H9 (cell line): ENCODE results near the gene CAMTA1. TPM values are rescaled to one million over a fixed set of nuclear protein-coding genes. Genes with fewer than 3 reads are reported as not detected.

Experiments
- DNase-seq: peaks from one replicate; pipeline ENCODE4 v3.0.0-alpha.2; 2017
- H2AFZ ChIP-seq: one replicate; pipeline ENCODE4 v1.6.1; 2013; ENCODE audit warnings: mild to moderate bottlenecking, low read length, control low read depth, moderate library complexity
- H2AK5ac ChIP-seq: 2 replicates; pipeline ENCODE4 v1.6.1; 2013; ENCODE audit warnings: low read length, control low read depth, mixed read lengths; ENCODE audit not compliant: insufficient read length
- H2BK120ac ChIP-seq: one replicate; pipeline ENCODE4 v1.6.1; 2013; ENCODE audit warnings: low read depth, mild to moderate bottlenecking, low read length, control low read depth, inconsistent platforms; ENCODE audit not compliant: poor library complexity, severe bottlenecking
- H2BK12ac ChIP-seq: 2 replicates; pipeline ENCODE4 v1.6.1; 2013; ENCODE audit warnings: low read length, control low read depth, mixed read lengths, low read depth; ENCODE audit not compliant: insufficient read length
- H2BK15ac ChIP-seq: 2 replicates; pipeline ENCODE4 v1.6.1; 2013; ENCODE audit warnings: low read depth, low read length, control low read depth
- H2BK20ac ChIP-seq: one replicate; pipeline ENCODE4 v1.6.1; 2013; ENCODE audit warnings: low read depth, mild to moderate bottlenecking, low read length, control low read depth, inconsistent platforms; ENCODE audit not compliant: poor library complexity, severe bottlenecking
- H2BK5ac ChIP-seq: 2 replicates; pipeline ENCODE4 v1.6.1; 2013; ENCODE audit warnings: low read length, control low read depth, mixed read lengths; ENCODE audit not compliant: insufficient read length
- H3K14ac ChIP-seq: 2 replicates; pipeline ENCODE4 v1.6.1; 2013; ENCODE audit warnings: low read length, control low read depth; ENCODE audit not compliant: insufficient read depth
- H3K18ac ChIP-seq: 2 replicates; pipeline ENCODE4 v1.6.1; 2013; ENCODE audit warnings: low read depth, mild to moderate bottlenecking, mixed read lengths, low read length, control low read depth; ENCODE audit not compliant: insufficient read length
- H3K23ac ChIP-seq: 2 replicates; pipeline ENCODE4 v1.6.1; 2013; ENCODE audit warnings: low read length, control low read depth, mixed read lengths, low read depth; ENCODE audit not compliant: insufficient read length
- H3K23me2 ChIP-seq: 2 replicates; pipeline ENCODE4 v1.6.1; 2013; ENCODE audit warnings: low read depth, mild to moderate bottlenecking, mixed read lengths, low read length, control low read depth; ENCODE audit not compliant: insufficient read length, poor library complexity, severe bottlenecking
- H3K27ac ChIP-seq: 2 replicates; pipeline ENCODE4 v1.5.1; 2013; ENCODE audit warnings: low read length, control low read depth, mixed read lengths, low read depth; ENCODE audit not compliant: insufficient read length
- H3K27me3 ChIP-seq: 2 replicates; pipeline ENCODE4 v1.6.1; 2013; ENCODE audit warnings: low read length, control low read depth, inconsistent platforms; ENCODE audit not compliant: insufficient read depth
- H3K4ac ChIP-seq: 2 replicates; pipeline ENCODE4 v1.6.1; 2013; ENCODE audit warnings: low read depth, mild to moderate bottlenecking, control low read depth, inconsistent platforms, low read length, moderate library complexity
- H3K4me1 ChIP-seq: 2 replicates; pipeline ENCODE4 v1.6.1; 2013; ENCODE audit warnings: low read length, control low read depth, inconsistent platforms; ENCODE audit not compliant: insufficient read depth
- H3K4me2 ChIP-seq: 2 replicates; pipeline ENCODE4 v1.6.1; 2013; ENCODE audit warnings: low read length, control low read depth, mixed read lengths; ENCODE audit not compliant: insufficient read length, insufficient read depth
- H3K56ac ChIP-seq: 2 replicates; pipeline ENCODE4 v1.6.1; 2013; ENCODE audit warnings: low read depth, mild to moderate bottlenecking, mixed read lengths, low read length, control low read depth; ENCODE audit not compliant: insufficient read length
- H3K79me1 ChIP-seq: 2 replicates; pipeline ENCODE4 v1.6.1; 2013; ENCODE audit warnings: low read depth, mild to moderate bottlenecking, moderate library complexity, low read length, control low read depth, inconsistent platforms; ENCODE audit not compliant: insufficient read depth, poor library complexity, severe bottlenecking
- H3K79me2 ChIP-seq: 2 replicates; pipeline ENCODE4 v1.6.1; 2013; ENCODE audit warnings: low read length, control low read depth, inconsistent platforms; ENCODE audit not compliant: insufficient read depth
- H3K9ac ChIP-seq: 2 replicates; pipeline ENCODE4 v1.6.1; 2013; ENCODE audit warnings: low read length, control low read depth, mixed read lengths; ENCODE audit not compliant: insufficient read length; ENCODE audit errors: extremely low read depth
- H3K9me3 ChIP-seq: one replicate; pipeline ENCODE4 v1.6.1; 2013; ENCODE audit warnings: low read depth, low read length, inconsistent platforms; ENCODE audit not compliant: control insufficient read depth
- H3T11ph ChIP-seq: one replicate; pipeline ENCODE4 v1.6.1; 2013; ENCODE audit warnings: mild to moderate bottlenecking, low read length, control low read depth, inconsistent platforms
- H4K20me1 ChIP-seq: one replicate; pipeline ENCODE4 v1.6.1; 2013; ENCODE audit not compliant: control insufficient read depth, insufficient read length, insufficient read depth
- H4K5ac ChIP-seq: 2 replicates; pipeline ENCODE4 v1.6.1; 2013; ENCODE audit warnings: low read depth, mild to moderate bottlenecking, mixed read lengths, low read length, control low read depth; ENCODE audit not compliant: insufficient read length
- H4K8ac ChIP-seq: replicated peaks from 2 replicates; pipeline ENCODE4 v1.6.1; 2013; ENCODE audit warnings: low read length, control low read depth, mixed read lengths, low read depth; ENCODE audit not compliant: insufficient read length
- H4K91ac ChIP-seq: 2 replicates; pipeline ENCODE4 v1.6.1; 2013; ENCODE audit warnings: low read depth, mild to moderate bottlenecking, moderate library complexity, mixed read lengths, low read length, control low read depth; ENCODE audit not compliant: insufficient read length
- H3K27ac Mint-ChIP-seq, 3 experiments: 2 replicates in 2 of 3; 3 replicates in 1 of 3; pipeline ENCODE4 v1.8.0; 2020 to 2021; ENCODE audit warnings: mixed read lengths in 3 of 3, mild to moderate bottlenecking in 1 of 3, moderate library complexity in 1 of 3
- H3K27me3 Mint-ChIP-seq: 2 replicates; pipeline ENCODE4 v1.8.0; 2021; ENCODE audit warnings: low read depth, mild to moderate bottlenecking, moderate library complexity, mixed read lengths
- H3K36me3 Mint-ChIP-seq, 3 experiments: 2 replicates in 2 of 3; 3 replicates in 1 of 3; pipeline ENCODE4 v1.8.0; 2020 to 2021; ENCODE audit warnings: low read depth in 3 of 3, mixed read lengths in 3 of 3; ENCODE audit not compliant: insufficient read depth in 1 of 3
- H3K4me1 Mint-ChIP-seq, 2 experiments: 2 replicates each; pipeline ENCODE4 v1.8.0; 2020; ENCODE audit warnings: mixed read lengths in 2 of 2
- H3K4me3 Mint-ChIP-seq, 2 experiments: 2 replicates in 1 of 2; 3 replicates in 1 of 2; pipeline ENCODE4 v1.8.0; 2020 to 2021; ENCODE audit warnings: mild to moderate bottlenecking in 2 of 2, mixed read lengths in 2 of 2, moderate library complexity in 1 of 2
- H3K9me3 Mint-ChIP-seq, 2 experiments: 2 replicates in 1 of 2; 3 replicates in 1 of 2; pipeline ENCODE4 v1.8.0; 2020; ENCODE audit warnings: mild to moderate bottlenecking in 2 of 2, mixed read lengths in 2 of 2, moderate library complexity in 1 of 2
- CTCF ChIP-seq: fragments of 200-600 bp; sonication (generic); conservative IDR thresholded peaks from 3 replicates; pipeline ENCODE4 v1.8.0; 2021; ENCODE audit warnings: antibody characterized with exemption, mild to moderate bottlenecking
- WGBS: extraction: QIAGEN DNeasy Blood & Tissue Kit; methylation state at CpG from one replicate; pipeline ENCODE4 v1.1.7; 2013; ENCODE audit warnings: missing lambda C conversion rate, low lambda C conversion rate, mixed read lengths; ENCODE audit not compliant: insufficient read length; ENCODE audit errors: extremely low coverage; 5-methylcytosine and 5-hydroxymethylcytosine counted together
- total RNA-seq: library from RNA; stranded (reverse); gene quantifications from 2 replicates; pipeline ENCODE4 v1.2.1, GENCODE V29; 2021

Gene CAMTA1
- total RNA-seq, 1 experiment from 2014 or later, result 115 TPM

- H3K27ac Mint-ChIP-seq, result no peak overlapping the region
- TF ChIP-seq CTCF, result no peak
- no peaks in the 10 kb centered on the region; a peak in 1 of 5 replicates for H3K9me3 Mint-ChIP-seq
- no peak for DNase-seq
- no peak overlapping the region for H2BK20ac ChIP-seq
- no peaks in the 10 kb centered on the region for H3K79me1 ChIP-seq
- no peak overlapping the region for H4K8ac ChIP-seq
- no peaks in the 10 kb centered on the region for H3K9me3 ChIP-seq
- H2BK120ac ChIP-seq, result no peak overlapping the region
- no peak overlapping the region for H4K91ac ChIP-seq
- no peak overlapping the region for H3K4ac ChIP-seq
- peaks cover 2% of the 10 kb centered on the region in 2 experiments; a peak in 2 of 4 replicates for H3K4me1 Mint-ChIP-seq
- H3K27ac ChIP-seq, result no peak overlapping the region
- H4K20me1 ChIP-seq, result no peaks in the 10 kb centered on the region
- H3K4me1 ChIP-seq, result no peaks in the 10 kb centered on the region
- H3K23ac ChIP-seq, result no peak overlapping the region
- H3K4me3 Mint-ChIP-seq, result no peak overlapping the region
- no peaks in the 10 kb centered on the region for H3K23me2 ChIP-seq
- H3K27me3 Mint-ChIP-seq, result no peaks in the 10 kb centered on the region
- no peak overlapping the region for H2BK5ac ChIP-seq
- H3K36me3 Mint-ChIP-seq, result no peaks in the 10 kb centered on the region; a peak in 2 of 7 replicates
- H3K18ac ChIP-seq, result no peak overlapping the region
- no peak overlapping the region for H3K9ac ChIP-seq
- H2BK12ac ChIP-seq, result no peak overlapping the region
- H3K56ac ChIP-seq, result no peak overlapping the region
- no peak overlapping the region for H2AFZ ChIP-seq
- no peaks in the 10 kb centered on the region for H3K79me2 ChIP-seq
- H3K14ac ChIP-seq, result no peak overlapping the region
- no peak overlapping the region for H3K4me2 ChIP-seq
- H2AK5ac ChIP-seq, result no peak overlapping the region
- no peaks in the 10 kb centered on the region for H3K27me3 ChIP-seq
- H4K5ac ChIP-seq, result no peak overlapping the region
- H3T11ph ChIP-seq, result no peak overlapping the region
- 100% methylated on average over 1 of the region's 9 CpGs for WGBS
- no peak overlapping the region for H2BK15ac ChIP-seq
These were observed 438.3 kb downstream of the CAMTA1 start for GRCh38 chr1:7223334-7224080.
